Prostate gland (tissue), 2 donors: ENCODE results near the gene PAX2. TPM values are rescaled to one million over a fixed set of nuclear protein-coding genes. Genes with fewer than 3 reads are reported as not detected.

Experiments
- DNase-seq: peaks from one replicate; pipeline ENCODE4 v3.0.0-alpha.2; 2019; ENCODE audit warnings: low spot score
- H3K27ac ChIP-seq, 2 donors: fragments of 200-600 bp; sonication (generic); 2 replicates each; pipeline ENCODE4 v1.5.1; 2017 to 2019
- H3K27me3 ChIP-seq: fragments of 200-600 bp; sonication (generic); replicated peaks from 2 replicates; pipeline ENCODE4 v1.5.1; 2019; ENCODE audit not compliant: insufficient read depth
- H3K36me3 ChIP-seq, 2 donors: fragments of 200-600 bp; sonication (generic); 1 replicate in 1 of 2; 2 replicates in 1 of 2; pipeline versions ENCODE4 v1.5.1 to v1.8.1; 2017 to 2019
- H3K4me1 ChIP-seq: fragments of 200-600 bp; sonication (generic); replicated peaks from 2 replicates; pipeline ENCODE4 v1.5.1; 2019
- H3K4me3 ChIP-seq, 2 donors: fragments of 200-600 bp; sonication (generic); 2 replicates each; pipeline ENCODE4 v1.5.1; 2017 to 2019
- H3K9me3 ChIP-seq: fragments of 200-600 bp; sonication (generic); 2 replicates; pipeline ENCODE4 v1.5.1; 2017
- CTCF ChIP-seq, 4 experiments: fragments of 200-600 bp in 2 of 4; fragments of 450-650 bp in 2 of 4; sonication (generic) in 2 of 4; IDR thresholded peaks; 1 replicate in 3 of 4; 2 replicates in 1 of 4; pipeline ENCODE4 v1.5.1; 2016 to 2019; ENCODE audit warnings: antibody characterized with exemption in 4 of 4, mild to moderate bottlenecking in 2 of 4, moderate library complexity in 2 of 4
- POLR2A ChIP-seq: fragments of 450-650 bp; IDR thresholded peaks from one replicate; pipeline ENCODE4 v1.6.1; 2016; ENCODE audit warnings: antibody characterized with exemption, mild to moderate bottlenecking
- POLR2AphosphoS5 ChIP-seq: sonication (generic); formaldehyde crosslinking; IDR thresholded peaks from one replicate; pipeline ENCODE4 v1.6.1; 2017; ENCODE audit warnings: antibody characterized with exemption
- WGBS: methylation state at CpG from one replicate; pipeline ENCODE4 v1.1.5; 2018; 5-methylcytosine and 5-hydroxymethylcytosine counted together
- intact Hi-C: fragments of 100-400 bp; cut with DNase I; formaldehyde crosslinking; loops from one replicate; pipeline ENCODE4 v1.14.2; 2022
- total RNA-seq, 2 donors: library from RNA; depleted of rRNA; stranded (reverse); fragments of >200 nt; gene quantifications; one replicate each; pipeline ENCODE4 v1.1.0, GENCODE V29; 2016

The PAX2 gene
- total RNA-seq, 2 donors from 2014 or later = 0.91 TPM; not detected in 1

DNA sequence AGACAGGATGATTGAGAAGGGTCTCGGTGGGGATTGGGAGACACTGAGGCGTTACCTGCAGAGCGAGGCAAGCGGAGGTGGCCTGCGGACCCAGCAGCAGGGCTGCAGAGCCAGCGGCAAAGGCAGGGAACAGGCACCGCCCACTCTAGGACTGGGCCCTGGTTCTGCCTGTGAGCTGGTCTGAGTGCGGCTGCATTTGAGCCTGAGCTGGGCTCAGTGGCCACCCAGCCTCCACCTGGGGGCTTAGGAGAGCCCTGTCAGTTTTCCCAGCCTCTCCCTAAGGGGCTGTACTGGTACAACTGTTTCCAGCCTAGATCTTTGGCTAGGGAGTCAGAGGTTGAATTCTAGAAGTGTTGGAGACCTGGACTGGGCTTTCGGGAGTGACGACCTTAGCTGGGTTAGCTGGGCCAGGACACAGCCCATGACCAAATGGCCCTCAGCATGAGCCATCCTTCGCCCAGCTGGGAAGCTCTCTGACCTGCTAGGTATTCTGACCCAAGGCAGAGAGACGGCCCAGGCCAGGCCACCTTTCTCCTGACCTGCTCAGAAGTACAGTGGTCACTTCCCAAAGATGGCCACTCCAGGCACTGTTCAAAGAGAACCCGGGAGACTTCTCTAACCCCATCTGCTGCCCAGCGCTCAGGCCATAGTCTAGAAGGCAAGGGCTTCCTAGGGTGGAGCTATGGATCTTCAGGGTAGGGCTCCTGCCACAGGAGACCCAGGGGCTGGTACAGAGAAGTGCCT, 64.9 kb downstream of the PAX2 start:
- WGBS = 92% methylated on average over 14 of the region's 14 CpGs
- DNase-seq = no peak
- H3K36me3 ChIP-seq = no peaks in the 10 kb centered on the region
- H3K9me3 ChIP-seq = no peaks in the 10 kb centered on the region
- H3K27me3 ChIP-seq = peaks cover 4% of the 10 kb centered on the region
- no peak overlapping the region for H3K4me3 ChIP-seq
- H3K27ac ChIP-seq = no peak overlapping the region
- H3K4me1 ChIP-seq = no peaks in the 10 kb centered on the region
- intact Hi-C loops = no loop called here
- TF ChIP-seq POLR2AphosphoS5 (no peak), CTCF (IDR thresholded peaks at IDR 0.05) (no peak), POLR2A (no peak)

- no peak overlapping the region for H3K4me3 ChIP-seq
- 93% methylated on average over 7 of the region's 7 CpGs for WGBS
- DNase-seq = no peak
- peaks cover 4% of the 10 kb centered on the region for H3K27me3 ChIP-seq
- H3K27ac ChIP-seq = no peak overlapping the region
- intact Hi-C loops = no loop called here
- no peaks in the 10 kb centered on the region for H3K36me3 ChIP-seq
- no peaks in the 10 kb centered on the region for H3K4me1 ChIP-seq
- TF ChIP-seq POLR2AphosphoS5 = no peak
- H3K9me3 ChIP-seq = no peaks in the 10 kb centered on the region
These were observed 65.4 kb downstream of the PAX2 start for GRCh38 chr10:100810835-100811116.

- intact Hi-C loops = no loop called here
- peaks cover 4% of the 10 kb centered on the region for H3K27me3 ChIP-seq
- H3K27ac ChIP-seq = no peak overlapping the region
- 92% methylated on average over 1 of the region's 1 CpG for WGBS
- H3K9me3 ChIP-seq = no peaks in the 10 kb centered on the region
- no peak for TF ChIP-seq POLR2AphosphoS5
- no peak for TF ChIP-seq CTCF (IDR thresholded peaks at IDR 0.05)
- no peak for TF ChIP-seq POLR2A
- H3K4me3 ChIP-seq = no peak overlapping the region
- H3K4me1 ChIP-seq = no peaks in the 10 kb centered on the region
- H3K36me3 ChIP-seq = no peaks in the 10 kb centered on the region
- no peak for DNase-seq
These were observed 65.9 kb downstream of the PAX2 start for GRCh38 chr10:100811261-100811660.

GRCh38 chr10:100811752-100812750, 66.7 kb downstream of the PAX2 start:
- Histone ChIP-seq H3K4me3 (no peak overlapping the region), H3K27ac (no peak overlapping the region), H3K36me3 (no peaks in the 10 kb centered on the region), H3K9me3 (no peaks in the 10 kb centered on the region), H3K4me1 (no peaks in the 10 kb centered on the region), H3K27me3 (peaks cover 7% of the 10 kb centered on the region)
- DNase-seq = no peak
- 64% methylated on average over 16 of the region's 16 CpGs for WGBS
- intact Hi-C loops = no loop called here
- TF ChIP-seq POLR2AphosphoS5 = no peak
- TF ChIP-seq POLR2A = no peak
- no peak for TF ChIP-seq CTCF (IDR thresholded peaks at IDR 0.05)

GRCh38 chr10:100812978-100813377, 67.6 kb downstream of the PAX2 start:
- Histone ChIP-seq H3K9me3 (no peaks in the 10 kb centered on the region), H3K27ac (no peak overlapping the region), H3K4me3 (no peak overlapping the region), H3K27me3 (peaks cover 8% of the 10 kb centered on the region), H3K4me1 (no peaks in the 10 kb centered on the region), H3K36me3 (no peaks in the 10 kb centered on the region)
- TF ChIP-seq POLR2A = no peak
- intact Hi-C loops = no loop called here
- 66% methylated on average over 6 of the region's 6 CpGs for WGBS
- no peak for DNase-seq
